ENCODE results near the gene MLN. TPM values are rescaled to one million over a fixed set of nuclear protein-coding genes. Genes with fewer than 3 reads are reported as not detected.

Gene MLN
- total and polyA plus RNA-seq, 2 experiments from 2014 or later = not detected

GRCh38 chr6:33787346-33787953 is 16.4 kb downstream of the MLN start:
- DNase-seq (ENCODE audit: low spot score) = no peak
- Mint-ChIP-seq H3K9me3 (no peaks in the 10 kb centered on the region), H3K27me3 (ENCODE audit: insufficient read depth, low read depth, poor library complexity) (peaks cover 15% of the 10 kb centered on the region), H3K4me1 (peaks cover 74% of the 10 kb centered on the region), H3K4me3 (peak overlapping the region; percentile 91), H3K36me3 (ENCODE audit: low read depth) (peaks cover 37% of the 10 kb centered on the region), H3K27ac (peak overlapping the region; percentile 93)
- Histone ChIP-seq H3K36me3 (ENCODE audit: insufficient read depth) (peaks cover 12% of the 10 kb centered on the region; the same call in 1 of the 2 replicates), H4K20me1 (replicated peaks; ENCODE audit: insufficient read depth) (peaks cover 11% of the 10 kb centered on the region; the same call in 1 of the 2 replicates), H2AFZ (peak overlapping the region; percentile 43; the same call in 1 of the 2 replicates), H3K4me3 (peak overlapping the region; percentile 86), H3K79me2 (replicated peaks; ENCODE audit: insufficient read depth) (peaks cover 37% of the 10 kb centered on the region), H3K4me1 (ENCODE audit: insufficient read depth) (peaks cover 57% of the 10 kb centered on the region), H3K4me2 (peak overlapping the region; percentile 82), H3K27ac (ENCODE audit: low read depth) (peak overlapping the region; percentile 72; the same call in 1 of the 2 replicates), H3K27me3 (ENCODE audit: insufficient read depth) (no peaks in the 10 kb centered on the region), H3F3A (replicated peaks; ENCODE audit: low read depth) (peaks cover 13% of the 10 kb centered on the region; the same call in 1 of the 2 replicates), H3K9me2 (ENCODE audit: insufficient read depth) (peaks cover 4% of the 10 kb centered on the region; the same call in 1 of the 2 replicates)
- ATAC-seq = no peak
- TF ChIP-seq STAT1 (IDR thresholded peaks at IDR 0.05; ENCODE audit: unreplicated experiment) (no peak), EZH2 (IDR thresholded peaks at IDR 0.05; ENCODE audit: low read depth, unreplicated experiment) (no peak), POLR2AphosphoS5 (IDR thresholded peaks at IDR 0.05; ENCODE audit: low read depth) (no peak), REST (IDR thresholded peaks at IDR 0.05; ENCODE audit: unreplicated experiment) (no peak), CTCF (conservative IDR thresholded peaks at IDR 0.05; ENCODE audit: low read depth in 2 of 2) (no peak), NANOG (IDR thresholded peaks at IDR 0.05; ENCODE audit: borderline replicate concordance) (no peak), ZNF331 (CRISPR knock-in tag; IDR thresholded peaks at IDR 0.05; ENCODE audit: low read depth) (no peak), CREB1 (CRISPR knock-in tag; IDR thresholded peaks at IDR 0.05; ENCODE audit: low read depth) (no peak), JUNB (IDR thresholded peaks at IDR 0.05; ENCODE audit: unreplicated experiment) (no peak), ZNF462 (CRISPR knock-in tag; IDR thresholded peaks at IDR 0.05) (no peak), ETS1 (IDR thresholded peaks at IDR 0.05) (no peak), EZH2phosphoT487 (IDR thresholded peaks at IDR 0.05; ENCODE audit: unreplicated experiment) (no peak), ZNF114 (CRISPR knock-in tag; IDR thresholded peaks at IDR 0.05) (no peak)
